ENCODE data around the gene RAB26.

RAB26 gene

DNA sequence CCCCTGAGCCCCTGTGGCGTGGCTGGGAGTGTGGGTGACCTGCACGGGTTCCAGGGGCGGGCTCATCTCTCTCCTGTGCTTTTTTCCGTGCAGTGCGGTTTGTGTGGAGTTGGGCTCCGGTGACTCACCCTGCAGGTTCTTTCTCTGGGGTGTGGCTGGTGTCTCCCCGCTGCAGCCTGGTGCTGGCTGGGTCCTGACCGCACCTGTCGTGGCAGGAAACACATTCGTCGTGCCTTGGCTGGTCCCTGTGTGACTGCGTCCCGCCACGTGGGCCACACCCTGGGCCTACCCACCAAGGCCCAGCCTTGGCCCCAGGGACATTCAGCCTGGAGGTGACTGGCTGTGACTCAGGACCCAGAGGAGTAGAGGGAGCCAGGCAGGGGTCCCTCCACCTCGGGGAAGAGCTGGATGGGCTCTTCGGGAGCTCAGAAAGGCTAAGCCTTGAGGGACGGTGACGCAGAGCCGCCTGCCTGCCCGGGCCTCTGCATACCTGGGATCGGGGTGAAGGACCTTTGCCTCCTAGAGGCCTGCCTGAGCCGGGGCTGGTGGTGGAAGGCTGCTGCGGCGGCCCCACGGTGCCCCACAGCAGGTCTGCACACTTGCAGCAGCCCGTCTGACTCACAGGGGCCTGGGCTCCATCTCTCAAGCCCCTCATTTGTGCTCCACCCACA, 14.9 kb downstream of the RAB26 start:
- no peak for DNase-seq

DNA sequence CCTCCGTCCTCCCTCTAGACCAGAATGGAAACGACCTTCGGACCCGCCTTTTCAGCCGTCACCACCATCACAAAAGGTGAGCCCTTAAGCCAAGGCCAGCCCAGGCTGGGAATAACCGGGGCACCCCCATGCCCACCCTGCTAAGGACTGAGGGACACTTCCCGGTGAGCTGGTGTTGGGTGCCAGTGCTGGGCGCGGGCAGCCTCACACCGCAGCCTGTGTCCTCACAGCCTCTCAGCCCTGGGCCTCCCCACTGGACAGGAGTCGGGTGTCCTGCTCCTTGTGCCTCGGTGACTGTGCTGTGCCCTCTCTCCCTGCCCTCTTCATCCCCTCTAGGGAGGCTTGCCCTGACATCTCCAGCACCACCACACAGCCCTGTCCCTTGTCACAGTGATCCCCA, 17.4 kb downstream of the RAB26 start:
- DNase-seq = no peak

DNA sequence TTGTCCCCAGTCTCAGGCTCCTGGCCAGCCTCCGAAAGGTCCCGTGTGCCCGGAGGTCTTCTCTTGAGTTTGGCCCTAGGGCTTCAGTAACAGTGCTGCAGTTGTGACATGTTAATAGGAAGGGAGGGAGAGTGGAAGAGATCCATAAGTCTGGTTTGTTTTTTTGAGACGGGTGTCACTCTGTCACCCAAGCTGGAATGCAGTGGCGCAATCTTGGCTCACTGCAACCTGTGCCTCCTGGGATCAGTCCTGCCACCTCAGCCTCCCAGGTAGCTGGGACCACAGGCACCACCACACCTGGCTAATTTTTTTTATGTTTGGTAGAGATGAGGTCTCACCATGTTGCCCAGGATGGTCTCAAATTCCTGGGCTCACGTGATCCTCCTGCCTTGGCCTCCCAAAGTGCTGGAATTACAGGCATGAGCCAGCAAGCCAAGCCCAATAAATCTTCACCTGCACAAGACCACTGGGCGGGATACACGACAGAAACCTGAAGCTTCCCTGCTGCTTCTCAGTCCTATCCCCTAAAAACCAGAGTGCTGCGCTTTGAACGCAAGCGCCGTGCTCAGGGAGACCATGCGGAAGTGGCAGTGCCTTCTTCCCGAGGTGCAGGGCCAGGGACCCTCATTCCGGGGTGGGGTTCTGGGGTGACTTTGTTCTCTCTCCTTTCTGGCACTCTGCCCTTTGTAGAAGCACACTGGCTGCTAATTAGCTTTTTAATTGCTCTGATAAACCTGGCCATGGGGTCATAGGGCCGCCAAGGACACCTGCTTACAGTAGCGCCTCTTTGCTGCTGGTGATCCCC, 18.0 kb downstream of the RAB26 start:
- no peak for DNase-seq

DNA sequence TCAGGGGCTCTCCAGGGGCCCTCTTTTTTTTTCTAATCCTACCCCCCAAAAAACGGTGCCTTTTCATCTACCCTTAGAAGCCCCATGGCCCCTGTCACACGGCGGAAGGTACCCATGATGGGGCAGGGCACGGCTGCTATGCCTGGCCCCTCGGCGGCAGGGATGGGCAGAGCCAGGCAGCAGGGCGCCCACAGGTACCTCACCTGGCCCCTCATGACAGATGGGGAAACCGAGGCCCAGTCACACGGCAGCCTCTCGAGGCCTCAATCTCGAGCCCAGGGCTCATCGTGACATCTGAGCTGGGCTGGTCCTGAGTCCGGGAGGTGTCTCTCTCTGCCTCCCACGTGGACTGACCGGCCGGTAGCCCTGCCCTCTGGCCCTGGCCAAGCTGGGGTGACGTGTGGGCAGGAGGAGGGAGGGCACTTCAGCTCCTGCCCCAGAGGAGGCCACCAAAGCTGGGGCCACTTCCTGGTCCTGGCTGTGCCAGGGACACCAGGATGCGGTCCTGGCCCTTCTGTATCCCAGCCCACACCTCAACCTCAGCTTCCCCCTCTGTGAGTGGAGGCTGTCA, 18.7 kb downstream of the RAB26 start:
- DNase-seq = no peak

DNA sequence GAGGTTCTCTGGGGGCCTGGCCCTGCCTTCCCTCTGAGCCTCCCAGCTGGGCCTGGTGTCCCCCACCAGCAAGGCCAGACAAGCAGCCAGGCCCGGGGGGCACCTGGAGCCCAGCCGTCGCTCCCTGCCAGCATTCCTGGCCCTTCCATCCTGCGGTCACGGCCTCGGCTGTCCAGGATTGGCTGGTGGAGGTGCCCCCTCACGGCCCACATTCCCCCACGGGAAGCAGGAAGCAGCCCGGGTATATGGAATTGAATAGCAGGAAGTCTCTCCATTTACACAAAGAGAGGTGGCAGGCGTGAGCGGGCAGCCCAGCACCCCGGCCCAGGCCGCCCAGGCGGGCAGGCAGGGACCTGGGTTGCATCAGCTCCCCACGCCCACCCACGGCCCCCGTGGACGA, 21.7 kb downstream of the RAB26 start:
- no peak for DNase-seq

DNA sequence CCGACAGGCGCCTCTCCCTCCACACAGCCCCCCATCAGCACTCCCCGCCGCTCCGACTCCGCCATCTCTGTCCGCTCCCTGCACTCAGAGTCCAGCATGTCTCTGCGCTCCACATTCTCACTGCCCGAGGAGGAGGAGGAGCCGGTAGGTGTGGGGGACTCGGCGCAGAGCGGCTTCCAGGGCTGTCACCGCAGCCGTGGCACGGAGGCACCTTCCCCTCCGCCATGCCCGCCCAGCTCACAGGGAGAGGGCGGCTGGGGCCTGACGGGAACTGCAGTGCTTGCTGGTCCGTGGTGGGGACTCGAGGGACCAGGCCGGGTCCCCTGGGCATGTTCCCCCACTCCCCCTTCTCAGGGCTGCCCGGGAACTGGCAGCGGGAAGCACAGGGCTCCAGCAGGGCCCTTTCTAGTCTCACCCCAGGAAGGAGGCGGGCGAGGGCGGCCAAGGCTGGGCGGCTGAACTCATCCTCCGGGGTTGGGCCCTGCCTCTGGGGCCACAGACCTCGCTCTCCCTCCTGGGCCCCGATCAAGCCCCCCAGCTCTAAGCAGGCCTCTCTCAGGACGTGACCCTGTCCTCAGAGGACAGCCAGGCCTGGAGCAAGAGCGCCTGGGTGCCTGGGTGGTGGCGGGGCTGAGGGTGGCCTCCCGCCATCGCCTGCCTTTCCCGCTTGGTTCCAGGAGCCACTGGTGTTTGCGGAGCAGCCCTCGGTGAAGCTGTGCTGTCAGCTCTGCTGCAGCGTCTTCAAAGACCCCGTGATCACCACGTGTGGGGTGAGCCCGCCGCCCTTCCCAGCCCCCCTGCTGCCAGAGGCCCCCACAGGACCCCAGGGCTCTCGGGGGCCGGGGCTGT, 22.4 kb downstream of the RAB26 start:
- DNase-seq = no peak

DNA sequence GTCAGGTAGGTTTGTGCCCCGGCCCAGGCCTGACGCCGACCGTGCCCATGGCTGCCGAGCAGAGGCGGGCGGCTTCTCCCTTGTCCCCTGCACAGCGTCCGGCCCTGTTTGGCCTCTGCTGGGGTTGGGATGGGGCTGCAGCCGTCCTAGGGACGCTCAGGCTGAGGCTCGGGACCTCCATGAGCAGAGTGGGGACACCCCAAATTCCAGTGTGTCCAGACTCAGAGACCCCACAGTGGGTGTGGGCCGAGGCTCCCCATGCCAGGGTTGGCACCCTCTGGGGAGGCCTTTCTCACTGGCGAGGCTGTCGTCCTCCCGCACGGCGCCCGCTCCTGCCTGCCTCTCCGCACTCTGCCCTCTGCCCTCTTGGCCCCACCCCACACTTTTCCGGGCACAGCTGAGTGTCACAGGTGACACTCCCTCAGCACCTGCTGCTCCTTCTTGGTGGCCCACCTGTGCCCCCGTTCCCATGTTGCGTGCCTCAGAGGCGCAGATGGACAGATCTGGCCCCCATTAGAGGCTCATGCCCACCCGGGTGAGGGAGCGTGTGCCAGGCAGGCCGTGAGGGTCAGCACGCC, 23.3 kb downstream of the RAB26 start:
- DNase-seq = no peak

DNA sequence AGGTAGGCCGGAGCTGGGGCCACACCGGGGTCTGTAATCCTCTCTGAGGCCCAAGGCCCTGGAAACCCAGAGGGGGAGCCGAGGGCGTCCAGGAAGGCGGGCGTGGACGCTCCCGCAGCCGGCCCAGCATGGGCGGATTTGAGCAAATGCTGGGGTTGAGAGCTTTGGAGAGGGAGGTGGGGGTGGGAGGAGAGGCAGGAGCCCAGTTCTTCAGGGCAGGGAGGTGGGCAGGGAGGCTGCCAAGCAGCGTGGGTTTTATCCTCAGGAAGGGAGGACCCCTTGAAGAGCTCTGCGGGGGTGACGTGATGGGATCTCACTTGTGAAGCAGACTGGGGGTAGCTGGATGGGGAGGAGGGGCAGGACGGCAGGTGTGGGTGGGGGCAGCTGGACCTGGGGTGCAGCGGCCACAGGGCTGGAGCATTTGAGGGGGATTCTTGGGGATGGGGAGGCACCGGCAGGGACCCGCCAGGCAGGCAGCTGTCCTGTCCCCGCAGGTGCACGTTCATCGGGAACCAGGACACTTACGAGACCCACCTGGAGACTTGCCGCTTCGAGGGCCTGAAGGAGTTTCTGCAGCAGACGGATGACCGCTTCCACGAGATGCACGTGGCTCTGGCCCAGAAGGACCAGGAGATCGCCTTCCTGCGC, 24.4 kb downstream of the RAB26 start:
- DNase-seq = no peak

DNA sequence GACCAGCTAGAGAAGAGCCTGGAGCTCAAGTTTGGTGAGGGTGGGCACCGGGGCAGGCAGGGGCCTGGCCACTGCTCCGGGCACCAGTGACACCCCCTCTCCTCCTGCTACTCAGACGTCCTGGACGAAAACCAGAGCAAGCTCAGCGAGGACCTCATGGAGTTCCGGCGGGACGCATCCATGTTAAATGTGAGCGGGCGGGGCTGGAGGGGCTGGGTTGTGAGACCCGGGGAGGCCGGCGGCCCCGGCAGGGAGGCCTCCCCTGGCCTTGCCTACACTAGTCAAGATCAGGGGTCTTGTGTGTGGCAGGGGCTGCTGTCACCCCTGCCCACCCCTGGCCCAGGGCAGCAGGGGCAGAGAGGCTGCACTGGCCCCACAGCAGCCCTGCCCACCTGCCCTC, 24.9 kb downstream of the RAB26 start:
- DNase-seq = no peak

DNA sequence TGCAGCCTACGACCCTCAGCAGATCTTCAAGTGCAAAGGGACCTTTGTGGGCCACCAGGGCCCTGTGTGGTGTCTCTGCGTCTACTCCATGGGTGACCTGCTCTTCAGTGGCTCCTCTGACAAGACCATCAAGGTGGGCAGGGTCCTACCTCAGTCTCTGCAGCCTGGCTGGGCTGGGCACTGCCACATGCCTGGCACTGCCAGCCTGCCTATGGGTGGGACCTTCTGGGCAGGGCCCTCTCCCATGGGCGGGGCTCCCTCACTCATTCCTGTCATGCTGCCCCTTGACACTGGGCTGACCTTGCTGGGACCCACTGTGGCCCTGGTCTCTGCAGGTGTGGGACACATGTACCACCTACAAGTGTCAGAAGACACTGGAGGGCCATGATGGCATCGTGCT, 25.5 kb downstream of the RAB26 start:
- DNase-seq = no peak

DNA sequence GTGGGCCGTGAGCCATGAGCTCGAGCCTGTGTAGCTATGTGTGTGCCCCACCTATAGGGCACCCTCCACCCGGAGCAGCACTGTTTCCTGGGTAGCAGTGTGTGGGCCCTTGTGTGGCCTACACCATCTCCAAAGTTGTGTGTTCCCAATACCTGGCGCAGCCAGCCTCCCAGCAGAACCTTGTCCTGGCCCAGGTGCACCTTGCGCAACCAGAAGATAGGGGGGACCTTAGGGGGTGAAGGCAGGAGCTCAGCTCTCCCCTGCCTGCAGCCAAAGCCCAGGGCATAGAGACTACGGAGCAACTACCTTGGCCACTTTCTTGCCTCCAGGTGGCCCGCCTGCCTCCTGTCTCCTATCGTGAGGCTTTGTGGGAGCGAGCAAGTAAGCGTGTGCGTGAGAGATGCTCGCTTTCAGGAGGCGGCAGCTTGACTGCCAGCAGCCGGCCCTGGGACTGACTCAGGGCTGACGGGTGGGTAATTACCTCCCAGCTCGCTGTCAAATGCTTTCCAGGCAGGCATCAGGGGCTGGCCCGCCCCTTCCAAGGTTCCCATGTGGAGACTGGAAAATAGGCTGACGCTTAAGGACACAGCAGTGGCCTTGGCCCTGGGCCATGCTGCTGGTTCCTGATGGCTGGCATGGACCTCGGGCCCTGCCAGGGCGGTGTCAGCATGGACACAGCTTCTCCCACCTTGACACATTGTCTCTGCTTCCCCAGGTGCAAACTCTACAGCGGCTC, 26.1 kb downstream of the RAB26 start:
- no peak for DNase-seq

DNA sequence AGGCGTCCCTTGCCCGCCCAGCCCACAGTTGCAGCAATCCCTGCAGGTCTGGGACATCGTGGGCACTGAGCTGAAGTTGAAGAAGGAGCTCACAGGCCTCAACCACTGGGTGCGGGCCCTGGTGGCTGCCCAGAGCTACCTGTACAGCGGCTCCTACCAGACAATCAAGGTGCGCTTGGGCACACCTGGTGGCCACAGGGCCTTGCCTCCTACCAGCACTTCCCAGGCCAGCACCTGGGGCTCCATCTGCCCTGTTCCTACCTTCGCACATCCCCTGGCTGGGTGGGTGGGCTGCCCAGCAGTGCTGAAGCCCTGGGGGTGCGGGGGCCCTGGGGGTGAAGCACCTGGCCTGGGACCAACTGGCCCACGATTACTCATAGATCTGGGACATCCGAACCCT, 27.0 kb downstream of the RAB26 start:
- DNase-seq = no peak

DNA sequence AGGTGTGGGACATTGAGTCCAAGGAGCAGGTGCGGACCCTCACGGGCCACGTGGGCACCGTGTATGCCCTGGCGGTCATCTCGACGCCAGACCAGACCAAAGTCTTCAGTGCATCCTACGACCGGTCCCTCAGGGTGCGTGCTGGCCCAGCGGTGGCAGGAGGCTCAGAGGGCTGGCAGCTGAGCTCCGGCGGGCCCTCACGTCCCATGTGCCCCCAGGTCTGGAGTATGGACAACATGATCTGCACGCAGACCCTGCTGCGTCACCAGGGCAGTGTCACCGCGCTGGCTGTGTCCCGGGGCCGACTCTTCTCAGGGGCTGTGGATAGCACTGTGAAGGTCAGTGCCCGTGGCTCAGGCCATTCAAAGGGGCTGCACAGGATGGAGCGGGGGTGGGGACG, 27.6 kb downstream of the RAB26 start:
- no peak for DNase-seq

DNA sequence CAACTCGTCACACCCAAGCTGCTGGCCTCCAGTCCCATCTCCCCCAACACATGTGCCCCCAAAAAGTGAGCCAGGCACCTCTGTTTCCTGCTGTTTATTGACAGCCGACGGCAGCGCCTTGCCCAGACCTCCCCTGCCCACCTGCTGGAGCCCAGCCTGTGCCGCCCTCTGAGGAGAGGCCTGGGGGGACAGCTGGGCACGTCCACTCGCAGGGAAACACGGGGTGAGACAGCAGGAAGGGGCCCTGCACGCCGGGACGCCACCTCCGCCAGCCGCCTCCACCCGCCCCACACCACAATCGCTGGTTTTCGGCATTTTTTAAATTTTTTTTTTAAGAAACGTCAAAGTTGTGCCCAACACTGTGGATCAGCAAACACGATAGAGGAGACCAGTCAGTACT, 28.7 kb downstream of the RAB26 start:
- no peak for DNase-seq

DNA sequence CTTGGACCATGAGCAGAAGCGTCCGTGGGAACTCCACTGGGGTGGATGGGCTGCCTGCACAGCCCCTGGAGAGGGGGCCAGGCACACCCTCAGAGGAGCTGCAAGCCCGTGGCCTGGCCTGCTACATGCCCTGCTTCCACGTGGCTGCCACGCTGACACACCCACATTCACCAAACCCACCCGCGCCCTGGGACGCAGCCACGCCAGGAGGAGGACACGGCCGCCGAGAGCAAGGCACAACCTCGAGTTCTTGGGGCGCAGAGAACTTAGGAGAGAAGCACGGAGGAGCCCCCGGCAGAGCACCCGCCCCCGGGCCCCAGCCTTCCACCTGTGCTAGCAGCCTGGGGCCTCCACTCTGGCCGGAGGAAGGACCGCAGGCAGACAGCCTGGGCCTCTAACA, 29.1 kb downstream of the RAB26 start:
- no peak for DNase-seq

DNA sequence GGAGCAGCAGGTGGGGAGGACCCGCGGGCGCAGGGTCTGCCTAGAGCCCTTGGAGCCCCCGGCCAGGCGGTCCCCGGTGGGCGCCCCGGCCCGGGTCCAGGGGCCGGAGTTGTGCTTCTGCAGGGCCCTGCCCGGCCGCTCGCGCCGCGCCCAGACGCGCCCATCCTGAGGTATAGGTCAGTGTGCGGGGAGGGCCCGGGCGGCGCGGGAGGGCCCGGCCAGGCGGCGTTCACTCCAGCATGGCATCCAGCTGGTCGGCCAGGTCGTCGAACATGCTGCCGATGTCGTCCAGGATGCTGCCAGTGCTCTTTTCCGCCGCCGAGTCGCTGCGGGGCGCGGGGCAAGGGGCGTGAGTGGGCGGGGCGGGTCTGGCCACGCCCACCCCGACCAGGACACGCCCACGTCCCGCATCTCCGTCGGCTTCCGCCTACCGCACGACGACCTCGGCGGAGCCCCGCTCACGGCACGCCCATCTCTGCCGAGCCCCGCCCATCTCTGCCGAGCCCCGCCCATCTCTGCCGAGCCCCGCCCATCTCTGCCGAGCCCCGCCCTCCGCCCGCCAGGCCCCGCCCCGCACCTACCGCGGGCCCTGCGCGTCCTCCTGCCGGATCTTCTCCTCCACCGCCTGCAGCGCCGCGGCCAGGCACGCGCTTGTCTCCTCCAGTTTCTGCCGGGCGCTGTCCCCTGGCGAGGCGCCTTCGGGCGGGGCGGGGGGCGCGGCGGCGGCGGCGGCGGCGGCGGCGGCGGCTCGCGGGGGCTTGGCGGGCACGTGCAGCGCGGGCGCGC, 30.1 kb downstream of the RAB26 start:
- DNase-seq = peak; percentile 22

DNA sequence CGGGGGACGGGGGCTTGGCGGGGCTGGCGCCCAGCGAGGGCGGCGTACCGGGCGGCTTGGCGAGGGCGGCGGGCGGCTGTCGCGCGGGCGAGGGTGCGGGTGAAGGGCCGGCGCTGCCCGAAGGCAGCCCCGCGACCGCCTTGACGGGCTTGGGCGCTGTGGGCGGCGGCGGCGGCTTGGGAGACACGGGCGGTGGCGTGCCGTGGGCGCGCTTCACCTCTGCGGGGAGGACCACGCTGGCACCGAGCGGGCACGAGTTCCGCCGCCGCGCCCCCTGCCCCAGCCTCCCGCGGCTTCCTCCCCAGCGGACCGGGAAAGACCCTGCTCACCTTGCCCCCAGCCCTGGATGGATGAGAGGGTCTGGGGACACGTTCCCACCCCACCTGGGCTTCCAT, 30.7 kb downstream of the RAB26 start:
- no peak for DNase-seq

DNA sequence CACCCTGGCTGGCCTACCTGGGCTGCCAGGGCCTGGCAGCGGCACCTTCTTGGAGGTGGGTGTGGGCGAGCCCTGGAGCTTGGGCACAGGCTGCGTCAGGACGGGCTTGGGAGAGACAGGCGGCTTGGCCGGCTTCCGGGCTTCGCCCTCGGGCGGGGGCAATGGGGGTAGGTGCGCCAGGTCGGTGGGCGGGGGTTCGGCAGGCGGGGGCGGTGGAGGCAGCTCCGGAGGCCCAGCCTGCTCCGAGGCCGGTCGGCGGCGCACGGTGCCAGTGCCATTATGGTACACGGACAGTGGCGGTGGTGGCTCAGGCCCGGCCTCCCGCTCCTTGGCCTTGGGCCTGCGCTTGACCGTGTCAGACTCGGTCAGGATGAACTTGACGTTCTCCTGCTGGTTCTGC, 31.2 kb downstream of the RAB26 start:
- no peak for DNase-seq

DNA sequence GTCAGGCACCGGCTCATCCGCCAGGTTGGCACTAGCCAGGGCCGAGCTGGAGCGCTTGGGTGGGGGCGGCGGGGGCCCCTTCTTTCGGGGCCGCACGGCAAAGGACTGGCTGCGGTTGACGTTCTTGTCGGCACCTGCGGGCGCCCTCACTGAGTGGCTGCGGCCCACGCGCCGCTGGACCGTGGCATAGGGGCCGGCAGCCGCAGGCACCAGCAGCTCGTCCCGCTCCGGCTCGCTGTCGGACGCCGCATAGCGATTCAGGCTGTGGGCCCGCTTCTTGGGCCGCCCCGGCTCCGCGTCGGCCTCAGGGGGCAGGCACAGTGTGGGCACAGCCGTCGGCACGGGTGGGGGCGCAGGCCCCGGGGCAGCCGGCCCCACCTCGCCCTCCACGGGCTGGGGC, 32.0 kb downstream of the RAB26 start:
- DNase-seq = no peak

DNA sequence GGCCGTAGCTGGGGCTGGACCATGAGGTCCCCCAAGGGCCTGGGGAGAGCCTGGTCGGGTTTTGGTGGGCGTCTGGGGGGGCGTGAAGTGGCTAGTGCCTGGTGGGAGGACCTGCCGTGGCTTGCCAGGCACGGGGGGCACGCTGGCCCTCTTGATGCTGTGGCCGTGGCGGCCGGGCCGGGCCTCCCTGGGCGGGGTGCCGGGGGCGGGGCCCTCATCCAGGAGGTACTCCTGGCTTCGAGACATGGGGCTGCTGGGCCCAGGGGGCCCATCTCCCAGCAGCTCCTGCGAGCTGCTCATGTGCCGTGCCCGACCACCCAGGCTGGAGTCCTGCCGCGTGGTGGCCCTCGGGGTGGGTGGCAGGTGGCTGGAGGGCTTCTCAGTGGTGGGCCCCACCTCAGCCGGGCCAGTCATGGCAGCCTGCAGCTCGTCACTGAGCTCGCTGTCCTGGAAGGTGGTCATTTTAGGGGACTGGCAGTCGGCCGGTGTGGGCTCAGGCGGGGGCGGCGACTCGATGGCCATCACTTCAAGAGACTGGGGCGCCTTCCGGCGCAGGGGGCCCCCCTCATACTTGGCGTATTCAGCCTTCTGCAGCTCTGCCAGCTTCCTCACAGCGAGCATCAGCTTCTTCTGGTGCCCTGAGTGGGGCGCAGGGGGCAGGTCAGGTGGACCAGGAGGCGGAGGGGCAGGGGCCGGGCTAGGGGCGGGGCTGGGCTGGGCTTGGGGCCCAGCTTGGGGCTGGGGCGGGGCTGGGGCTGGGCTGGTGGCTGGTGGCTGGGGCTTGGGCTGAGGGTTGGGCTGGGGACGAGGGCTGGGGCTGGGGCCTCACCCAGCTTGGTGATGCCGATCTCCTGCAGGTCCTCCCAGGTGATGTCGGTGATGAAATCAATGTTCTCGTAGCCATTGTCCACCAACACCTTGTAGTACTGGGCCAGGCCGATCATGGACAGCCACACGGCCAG, 32.8 kb downstream of the RAB26 start:
- no peak for DNase-seq
